Right ventricle myocardium superior (tissue), 1 donor: ENCODE data around the gene NEMF. TPM values are rescaled to one million over a fixed set of nuclear protein-coding genes. Genes with fewer than 3 reads are reported as not detected.
"Not testable (repeated sequence)": the region's sequence is repeated elsewhere in the genome, so short reads cannot be mapped to it uniquely, and the experiment has no call there.

Source experiments
- ATAC-seq: fragments of 200-7000 bp; cut with Tn5 transposase; one replicate; pipeline ENCODE4 v1.9.1; 2020; ENCODE audit warnings: mild to moderate bottlenecking; ENCODE audit not compliant: poor library complexity
- DNase-seq: peaks from one replicate; pipeline ENCODE4 v3.0.0-alpha.2; 2020
- intact Hi-C: fragments of 100-400 bp; cut with DNase I; formaldehyde crosslinking; loops from one replicate; pipeline ENCODE4 v1.11.2; 2022
- long read RNA-seq: library from polyadenylated mRNA; unstranded; transcript quantifications from one replicate; pipeline ENCODE4 v2.0.0, GENCODE V29; 2021
- total RNA-seq: library from RNA; stranded (reverse); fragmentation: NEBNext Ultra II Directional; extraction: Animal tissue kit (Norgen Biotek cat#: 25700); gene quantifications from one replicate; pipeline ENCODE4 v1.2.1, GENCODE V29; 2021
- donor health status: DM: no; HTN: yes; CAD: no; lungs with severe emphysema.

NEMF gene
- 44.5 TPM for total RNA-seq
- long read RNA-seq, full-length matches to known transcripts: 16 of 35 reads
- long read RNA-seq, partial matches to known transcripts: 13 of 35 reads
- long read RNA-seq, other reads (novel, unspliced or antisense): 6 of 35 reads

GRCh38 chr14:49852301-49853157 is at the start of gene NEMF:
Gene NEMF (minus strand): TSS chr14:49852788. CDS start chr14:49852753, 35 bp downstream.
- intact Hi-C loops: no loop called here
- ATAC-seq (peak; percentile 94), DNase-seq (peak; percentile 95)

- ATAC-seq (no peak), DNase-seq (no peak)
- intact Hi-C loops: no loop called here
Observed at GRCh38 chr14:49900973-49901372, 48.4 kb upstream of the NEMF start.

- no peak for ATAC-seq
- no peak for DNase-seq
- intact Hi-C loops: no loop called here
Observed at GRCh38 chr14:49898485-49898884, 45.9 kb upstream of the NEMF start.

GRCh38 chr14:49897965-49898364 is 45.4 kb upstream of the NEMF start:
- intact Hi-C loops: no loop called here
- DNase-seq (no peak), ATAC-seq (no peak)

DNA sequence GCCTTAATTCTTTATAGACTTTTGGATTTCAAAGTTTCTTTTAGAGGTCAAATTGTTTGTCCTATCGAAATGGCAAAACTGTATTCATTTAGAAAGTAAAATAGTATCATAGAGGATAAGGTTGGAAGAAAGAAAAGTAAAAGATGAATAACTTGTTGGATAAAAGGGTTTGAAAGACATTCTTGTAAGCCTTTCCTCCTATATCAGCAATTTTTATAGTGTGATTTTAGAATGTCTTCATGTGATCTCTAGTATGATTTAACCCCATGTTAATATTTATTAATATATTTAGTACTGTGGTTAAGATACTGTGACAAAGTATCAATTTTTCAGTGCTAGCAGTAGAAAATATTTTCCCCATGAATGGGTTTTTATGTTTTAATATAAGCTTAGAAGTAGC is 44.8 kb upstream of the NEMF start:
- intact Hi-C loops: no loop called here
- ATAC-seq (no peak), DNase-seq (no peak)

- ATAC-seq (no peak), DNase-seq (no peak)
- intact Hi-C loops: no loop called here
Observed at GRCh38 chr14:49896966-49897365, 44.4 kb upstream of the NEMF start.

DNA sequence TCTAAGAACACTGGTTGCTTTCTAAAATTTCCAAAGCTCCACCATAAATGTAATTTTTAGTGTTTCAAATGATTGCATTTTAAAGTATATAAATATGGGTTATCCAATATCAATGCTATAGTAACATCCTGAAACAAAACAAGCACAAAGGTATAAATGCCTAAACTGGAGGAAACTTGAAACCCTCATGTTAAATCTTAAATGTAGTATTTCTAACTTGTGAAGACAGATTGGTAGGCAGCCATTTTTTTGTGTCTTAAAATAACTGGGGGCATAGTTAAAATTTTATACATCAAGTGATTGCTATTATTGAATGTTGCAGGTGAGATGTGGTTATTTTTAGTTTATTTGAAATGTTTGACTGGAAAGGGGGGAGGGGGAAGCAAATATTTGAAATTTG is 43.7 kb upstream of the NEMF start:
- ATAC-seq, intact Hi-C loops, DNase-seq: not testable (repeated sequence)

GRCh38 chr14:49895480-49895879 is 42.9 kb upstream of the NEMF start:
- intact Hi-C loops: no loop called here
- DNase-seq: no peak
- ATAC-seq: no peak

GRCh38 chr14:49894214-49895107 is 41.9 kb upstream of the NEMF start:
- ATAC-seq, DNase-seq: not testable (repeated sequence)
- intact Hi-C loops: loop anchor here (5.0 kb wide), 1 partner anchor 108 kb away; no protein-coding TSS in a partner anchor

DNA sequence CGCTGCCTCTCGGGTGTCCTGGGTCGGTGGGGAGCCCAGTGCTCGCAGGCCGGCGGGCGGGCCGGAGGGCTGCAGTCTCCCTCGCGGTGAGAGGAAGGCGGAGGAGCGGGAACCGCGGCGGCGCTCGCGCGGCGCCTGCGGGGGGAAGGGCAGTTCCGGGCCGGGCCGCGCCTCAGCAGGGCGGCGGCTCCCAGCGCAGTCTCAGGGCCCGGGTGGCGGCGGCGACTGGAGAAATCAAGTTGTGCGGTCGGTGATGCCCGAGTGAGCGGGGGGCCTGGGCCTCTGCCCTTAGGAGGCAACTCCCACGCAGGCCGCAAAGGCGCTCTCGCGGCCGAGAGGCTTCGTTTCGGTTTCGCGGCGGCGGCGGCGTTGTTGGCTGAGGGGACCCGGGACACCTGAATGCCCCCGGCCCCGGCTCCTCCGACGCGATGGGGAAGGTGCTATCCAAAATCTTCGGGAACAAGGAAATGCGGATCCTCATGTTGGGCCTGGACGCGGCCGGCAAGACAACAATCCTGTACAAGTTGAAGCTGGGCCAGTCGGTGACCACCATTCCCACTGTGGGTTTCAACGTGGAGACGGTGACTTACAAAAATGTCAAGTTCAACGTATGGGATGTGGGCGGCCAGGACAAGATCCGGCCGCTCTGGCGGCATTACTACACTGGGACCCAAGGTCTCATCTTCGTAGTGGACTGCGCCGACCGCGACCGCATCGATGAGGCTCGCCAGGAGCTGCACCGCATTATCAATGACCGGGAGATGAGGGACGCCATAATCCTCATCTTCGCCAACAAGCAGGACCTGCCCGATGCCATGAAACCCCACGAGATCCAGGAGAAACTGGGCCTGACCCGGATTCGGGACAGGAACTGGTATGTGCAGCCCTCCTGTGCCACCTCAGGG is 41.0 kb upstream of the NEMF start:
- ATAC-seq (peak; percentile 76), DNase-seq (peak; percentile 81)
- intact Hi-C loops: loop anchor here (5.0 kb wide), 1 partner anchor 109 kb away; no protein-coding TSS in a partner anchor

- DNase-seq (peak; percentile 100), ATAC-seq (peak; percentile 98)
- intact Hi-C loops: loop anchor here (5.0 kb wide), 1 partner anchor 110 kb away; no protein-coding TSS in a partner anchor
Observed at GRCh38 chr14:49892636-49893308, 40.2 kb upstream of the NEMF start, which contains the start of gene ARF6. Gene ARF6 (plus strand): TSS chr14:49893082. CDS start chr14:49893737, 655 bp downstream.

GRCh38 chr14:49892301-49892635 is 39.7 kb upstream of the NEMF start:
- ATAC-seq (peak; percentile 70), DNase-seq (no peak)
- intact Hi-C loops: loop anchor here (5.0 kb wide), 1 partner anchor 110 kb away; no protein-coding TSS in a partner anchor

DNA sequence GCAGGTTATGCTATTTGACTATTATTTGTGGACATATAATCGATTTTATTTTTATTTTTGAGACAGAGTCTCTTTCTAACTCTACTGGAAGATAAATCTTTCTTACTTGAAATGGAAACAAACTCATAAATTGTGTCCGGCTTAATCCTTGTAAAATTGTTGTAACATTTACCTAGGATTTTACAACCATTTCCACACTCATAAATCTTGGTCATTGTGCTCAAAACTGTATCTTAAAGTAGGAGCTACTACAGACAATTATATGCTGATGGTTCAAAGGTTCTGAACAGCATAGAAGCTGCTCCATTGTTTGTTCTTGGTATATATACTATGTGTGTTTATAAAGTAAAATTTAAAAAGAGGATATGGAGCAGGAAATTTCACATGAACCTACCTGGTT is 35.7 kb upstream of the NEMF start:
- DNase-seq: no peak
- intact Hi-C loops: no loop called here
- ATAC-seq: no peak

DNA sequence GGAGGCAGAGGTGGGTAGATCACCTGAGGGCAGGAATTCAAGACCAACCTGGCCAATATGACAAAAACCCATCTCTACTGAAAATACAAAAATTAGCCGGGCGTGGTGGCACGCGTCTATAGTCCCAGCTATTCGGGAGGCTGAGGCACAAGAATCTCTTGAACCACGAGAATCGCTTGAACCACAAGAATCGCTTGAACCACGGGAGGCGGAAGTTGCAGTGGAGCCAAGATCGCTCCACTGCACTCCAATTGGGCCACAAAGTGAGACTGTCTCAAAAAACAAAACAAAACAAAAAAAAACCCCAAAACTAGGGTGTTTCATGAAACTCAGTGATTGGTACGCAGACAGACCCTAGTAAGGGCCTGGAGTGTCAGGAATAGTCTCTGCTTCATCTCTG is 33.9 kb upstream of the NEMF start:
- DNase-seq (no peak), ATAC-seq (no peak)
- intact Hi-C loops: no loop called here

DNA sequence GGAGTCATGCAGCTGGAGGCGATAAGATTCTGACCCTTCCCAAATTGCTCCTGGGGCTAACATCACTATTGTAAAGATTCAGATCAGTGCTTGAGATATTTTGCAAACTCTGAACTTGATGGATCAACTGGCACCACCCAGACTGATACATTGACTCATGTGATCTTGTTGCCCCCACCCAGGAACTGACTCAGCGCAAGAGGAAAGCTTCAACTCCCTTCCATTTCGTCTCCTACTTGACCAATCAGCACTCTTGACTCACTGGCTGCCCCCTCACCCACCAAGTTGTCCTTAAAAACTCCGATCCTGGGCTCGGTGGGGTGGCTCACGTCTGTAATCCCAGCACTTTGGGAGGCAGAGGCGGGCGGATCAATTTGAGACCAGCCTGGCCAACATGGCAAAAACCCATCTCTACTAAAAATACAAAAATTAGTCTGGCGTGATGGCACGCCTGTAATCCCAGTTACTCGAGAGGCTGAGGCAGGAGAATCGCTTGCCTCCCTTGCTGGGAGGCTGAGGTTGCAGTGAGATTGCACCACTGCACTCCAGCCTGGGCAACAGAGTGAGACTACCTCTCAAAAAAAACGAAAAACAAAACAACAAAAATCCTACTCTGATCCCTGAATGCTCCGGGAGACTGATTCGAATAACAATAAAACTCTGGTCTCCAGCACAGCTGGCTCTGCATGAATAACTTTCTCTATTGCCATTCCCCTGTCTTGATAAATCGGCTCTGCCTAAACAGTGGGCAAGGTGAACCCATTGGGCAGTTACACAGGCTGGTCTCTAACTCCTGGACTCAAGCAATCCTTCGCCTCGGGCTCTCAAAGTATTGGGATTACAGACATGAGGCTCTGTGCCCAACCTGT is 30.5 kb upstream of the NEMF start:
- ATAC-seq (no peak), DNase-seq (no peak)
- intact Hi-C loops: no loop called here

- intact Hi-C loops: no loop called here
Observed at GRCh38 chr14:49881350-49882001, 28.9 kb upstream of the NEMF start.

More at GRCh38 chr14:49881350-49882001, 28.9 kb upstream of the NEMF start:
- DNase-seq (no peak), ATAC-seq (no peak)
